GM21723 (cell line): Measurements from ENCODE around the gene POU4F3.
"Not testable (repeated sequence)": the region's sequence is repeated elsewhere in the genome, so short reads cannot be mapped to it uniquely, and the experiment has no call there.

Experiments
- ATAC-seq: cut with Tn5 transposase; IDR thresholded peaks from one replicate; pipeline ENCODE4 v1.9.1; 2021; ENCODE audit warnings: mild to moderate bottlenecking, moderate library complexity; ENCODE audit not compliant: unreplicated experiment

Gene POU4F3, protein sequence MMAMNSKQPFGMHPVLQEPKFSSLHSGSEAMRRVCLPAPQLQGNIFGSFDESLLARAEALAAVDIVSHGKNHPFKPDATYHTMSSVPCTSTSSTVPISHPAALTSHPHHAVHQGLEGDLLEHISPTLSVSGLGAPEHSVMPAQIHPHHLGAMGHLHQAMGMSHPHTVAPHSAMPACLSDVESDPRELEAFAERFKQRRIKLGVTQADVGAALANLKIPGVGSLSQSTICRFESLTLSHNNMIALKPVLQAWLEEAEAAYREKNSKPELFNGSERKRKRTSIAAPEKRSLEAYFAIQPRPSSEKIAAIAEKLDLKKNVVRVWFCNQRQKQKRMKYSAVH

DNA sequence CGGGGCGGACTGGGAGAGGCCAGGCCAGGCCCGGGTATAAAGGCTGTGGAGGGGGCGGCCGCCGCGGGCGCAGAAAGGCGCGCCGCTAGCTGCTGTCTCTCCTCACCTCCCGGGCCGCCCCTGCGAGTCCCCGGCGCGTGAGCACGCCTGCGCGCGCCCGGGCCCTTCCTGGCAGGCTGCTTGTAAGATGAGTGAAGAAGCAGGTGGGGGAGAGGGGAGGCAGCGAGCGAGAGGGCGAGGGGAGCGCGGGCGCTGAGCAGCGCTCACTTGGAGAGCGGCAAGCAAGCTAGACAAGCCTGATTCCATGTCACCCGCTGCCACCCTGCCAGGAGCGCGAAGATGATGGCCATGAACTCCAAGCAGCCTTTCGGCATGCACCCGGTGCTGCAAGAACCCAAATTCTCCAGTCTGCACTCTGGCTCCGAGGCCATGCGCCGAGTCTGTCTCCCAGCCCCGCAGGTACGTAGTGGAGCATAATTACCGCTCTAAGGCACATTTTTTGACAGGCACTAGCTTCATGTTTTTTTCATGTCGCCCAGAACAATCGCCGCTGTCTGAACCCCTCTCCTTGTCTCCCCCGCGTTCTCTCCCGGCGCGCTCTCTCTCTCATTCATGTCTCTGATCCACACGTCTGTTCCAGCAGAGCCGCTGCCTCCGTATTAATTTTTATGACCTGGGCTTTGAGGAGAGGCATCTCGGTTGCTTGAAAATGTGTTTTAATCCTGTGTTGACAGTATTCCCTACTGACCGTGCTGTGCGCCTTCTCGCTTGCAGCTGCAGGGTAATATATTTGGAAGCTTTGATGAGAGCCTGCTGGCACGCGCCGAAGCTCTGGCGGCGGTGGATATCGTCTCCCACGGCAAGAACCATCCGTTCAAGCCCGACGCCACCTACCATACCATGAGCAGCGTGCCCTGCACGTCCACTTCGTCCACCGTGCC, at the start of gene POU4F3:
Gene POU4F3, plus strand, starts transcription at position 66 of the 941 bp plus-strand sequence. Its CDS starts 274 bp downstream, at position 340.
- ATAC-seq: no peak

DNA sequence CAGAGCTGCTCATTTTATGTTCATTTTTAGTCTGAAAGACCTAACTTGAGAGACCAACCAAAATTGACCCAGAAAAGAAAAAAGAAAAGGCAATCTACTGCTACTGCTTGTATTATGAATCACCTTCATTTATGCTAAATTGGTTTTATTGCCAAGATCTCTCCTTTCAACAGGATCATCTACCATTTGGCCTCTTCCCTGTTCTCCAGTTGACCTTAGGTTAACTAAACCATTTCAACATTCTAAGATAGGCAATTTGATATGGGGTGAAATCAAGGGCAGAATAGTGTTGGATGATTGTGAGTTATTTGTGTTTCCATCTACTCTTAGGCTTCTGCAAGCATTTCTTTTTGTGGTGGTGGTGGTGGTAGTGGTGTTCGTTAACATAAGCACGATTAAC, 48.3 kb upstream of the POU4F3 start:
- no peak for ATAC-seq

DNA sequence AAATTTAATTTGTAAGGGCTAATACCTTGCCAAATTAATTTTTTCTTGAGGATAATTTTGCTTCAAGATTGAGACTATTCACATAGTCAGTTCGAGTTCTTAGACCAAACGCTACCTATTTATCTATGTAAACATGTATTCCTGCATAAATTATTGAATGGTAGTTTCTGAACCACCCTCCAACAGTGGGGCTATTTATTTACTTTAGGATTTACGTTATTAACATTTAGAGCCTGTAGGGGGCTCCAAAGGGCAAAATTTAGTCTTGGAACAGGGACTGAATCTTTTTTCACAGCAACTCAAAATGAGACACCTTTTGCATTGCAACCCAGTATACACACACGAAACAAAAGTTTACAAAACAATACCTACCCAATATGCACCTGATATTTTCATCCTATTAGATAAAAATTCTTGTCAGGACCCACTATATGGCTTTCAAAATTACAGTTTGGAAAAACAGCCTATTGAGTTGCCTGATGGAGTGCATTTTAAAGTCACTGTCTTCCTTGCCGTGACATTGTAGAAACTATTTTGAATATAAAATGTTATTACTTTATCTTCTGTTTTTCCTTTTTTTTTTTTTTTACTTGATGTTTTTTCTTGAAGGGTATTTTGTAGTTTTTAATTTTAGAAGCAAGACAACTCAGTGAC, 47.1 kb upstream of the POU4F3 start:
- peak; percentile 88 for ATAC-seq

DNA sequence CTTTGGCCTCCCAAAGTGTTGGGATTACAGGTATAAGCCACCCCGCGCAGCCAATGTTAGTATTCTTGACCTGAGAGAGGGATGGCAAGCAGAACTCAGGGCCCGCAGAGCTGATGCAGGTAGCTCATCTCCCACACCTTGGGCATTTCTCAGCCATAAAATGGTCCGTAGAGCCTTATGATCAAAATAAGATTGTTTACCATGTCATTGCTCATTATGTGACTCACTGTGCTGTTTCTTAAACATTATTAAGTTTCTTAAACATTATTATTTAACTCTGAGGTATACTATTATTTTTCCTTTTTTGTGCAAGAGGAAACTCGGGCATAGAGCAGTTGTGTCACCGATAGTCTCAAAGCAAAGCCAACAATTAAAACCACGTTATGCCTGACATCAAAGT, 42.4 kb upstream of the POU4F3 start:
- ATAC-seq: no peak

DNA sequence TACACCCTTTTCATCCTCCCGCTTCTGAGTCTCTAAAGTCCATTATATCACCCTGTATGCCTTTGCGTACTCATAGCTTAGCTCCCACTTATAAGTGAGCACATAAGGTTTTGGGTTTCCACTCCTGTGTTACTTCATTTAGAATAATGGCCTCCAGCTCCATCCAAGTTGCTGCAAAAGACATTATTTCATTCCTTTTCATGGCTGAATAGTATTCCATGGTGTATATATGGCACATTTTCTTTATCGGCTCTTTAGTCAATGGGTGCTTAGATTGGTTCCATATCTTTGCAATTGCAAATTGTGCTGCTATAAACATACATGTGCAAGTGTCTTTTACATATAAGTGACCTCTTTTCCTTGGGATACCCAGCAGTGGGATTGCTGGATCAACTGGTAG, 39.7 kb upstream of the POU4F3 start:
- not testable (repeated sequence) for ATAC-seq

DNA sequence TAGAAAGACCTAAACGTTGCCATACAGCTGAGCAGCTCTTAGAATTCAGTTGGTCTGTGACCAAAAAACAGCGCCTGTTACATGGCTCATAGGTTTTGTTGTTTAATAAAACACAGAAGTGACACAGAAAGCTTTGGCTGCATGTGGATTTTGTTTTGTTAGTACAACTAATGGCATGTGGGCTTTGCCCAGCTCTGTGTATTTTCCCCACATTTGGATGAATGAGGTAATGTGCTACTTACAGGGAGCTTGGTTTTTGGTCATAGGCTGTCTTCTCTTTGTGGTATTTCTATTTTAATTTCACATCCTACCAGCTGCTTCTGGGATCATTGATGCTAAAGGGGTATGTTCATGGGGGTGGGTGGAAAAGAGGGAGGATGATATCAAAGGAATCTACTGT, 37.0 kb upstream of the POU4F3 start:
- no peak for ATAC-seq

DNA sequence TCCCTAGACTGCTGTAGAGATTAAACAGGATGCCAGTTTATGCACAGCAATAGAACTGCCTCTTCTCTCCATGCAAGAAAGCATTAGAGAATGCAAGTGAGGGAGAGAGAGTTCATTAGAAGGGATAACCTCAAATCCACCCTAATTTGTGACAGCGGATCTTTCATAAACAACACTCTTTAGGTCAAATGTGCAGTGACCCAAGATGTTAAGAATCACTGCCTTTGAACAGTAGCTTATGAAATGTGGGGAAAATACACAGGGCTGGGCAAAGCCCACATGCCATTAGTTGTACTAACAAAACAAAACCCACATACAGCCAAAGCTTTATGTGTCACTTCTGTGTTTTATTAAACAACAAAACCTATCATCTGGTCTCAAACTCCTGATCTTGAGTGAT, 36.2 kb upstream of the POU4F3 start:
- ATAC-seq: no peak

DNA sequence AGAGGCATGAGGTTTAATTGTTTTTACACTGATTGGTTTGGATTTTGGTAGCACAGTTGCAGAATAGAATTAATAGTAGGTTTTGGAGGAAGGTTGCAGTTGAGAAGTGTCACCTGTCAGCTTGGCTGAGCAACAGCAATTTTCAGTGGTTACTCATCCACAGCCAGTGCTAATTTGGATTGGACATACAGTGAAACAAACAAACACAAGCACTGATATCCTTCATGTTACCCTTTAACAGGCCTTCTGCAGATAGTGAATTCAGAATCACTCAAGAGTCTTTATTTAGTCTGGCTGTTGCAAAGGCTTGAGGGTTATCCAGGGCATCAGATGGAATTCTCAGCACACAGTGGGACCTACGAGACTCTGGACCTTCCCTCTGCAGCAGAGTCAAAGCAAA, 31.8 kb upstream of the POU4F3 start:
- ATAC-seq: no peak

DNA sequence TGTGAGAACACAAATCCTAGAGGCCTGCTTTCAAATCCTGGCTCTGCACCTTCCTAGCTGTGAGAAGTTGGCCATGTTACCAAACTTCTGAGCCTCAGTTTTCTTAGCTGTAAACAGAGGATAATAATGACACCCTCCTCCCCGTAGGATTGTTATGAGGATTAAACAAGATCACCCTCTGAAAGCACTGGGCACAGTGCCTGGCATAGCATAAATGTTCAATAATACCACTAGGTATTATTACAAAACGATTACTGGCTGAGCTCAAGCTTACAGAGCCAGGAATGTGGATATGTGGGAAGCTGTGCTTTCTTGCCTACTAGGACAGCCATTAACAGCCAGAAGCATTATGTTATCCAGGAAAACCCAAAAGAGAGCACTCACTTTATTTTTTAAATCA, 30.8 kb upstream of the POU4F3 start:
- ATAC-seq: no peak

DNA sequence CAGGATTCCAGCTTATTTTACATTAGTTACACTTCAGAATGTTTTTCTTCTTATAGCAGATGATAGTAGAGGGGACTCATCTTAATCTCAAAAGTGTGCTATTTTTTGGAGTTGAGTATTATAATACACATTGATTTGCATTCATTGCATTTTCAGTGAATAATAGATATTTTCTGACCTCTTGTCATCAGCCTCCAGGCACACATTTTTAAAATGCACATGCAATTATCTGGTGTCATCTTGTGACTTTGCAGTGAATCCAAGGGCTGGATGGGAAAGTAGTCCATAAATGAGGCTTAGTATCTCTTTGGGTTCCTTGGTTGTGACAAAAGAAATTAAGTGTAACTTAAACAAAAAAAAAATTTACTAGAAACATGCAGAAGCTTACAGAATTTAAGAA, 28.1 kb upstream of the POU4F3 start:
- ATAC-seq: no peak

DNA sequence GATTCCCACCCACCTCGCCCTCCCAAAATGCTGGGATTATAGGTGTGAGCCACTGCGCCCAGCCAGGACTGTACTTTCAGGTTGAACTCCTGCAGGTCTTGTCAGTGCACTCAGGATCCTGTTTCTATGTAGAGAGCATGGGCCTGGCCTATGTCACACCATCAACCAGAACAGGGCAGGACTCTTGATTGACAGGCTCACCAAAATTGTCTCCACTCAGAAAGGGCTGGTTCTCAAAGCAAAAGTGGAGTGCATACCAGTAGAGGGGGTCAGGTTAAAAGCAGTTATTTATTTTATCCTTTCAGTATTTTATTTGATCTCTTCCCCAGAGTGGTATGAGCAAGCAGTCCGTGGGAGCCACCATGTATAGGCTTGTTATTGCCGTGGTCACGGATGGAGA, 27.4 kb upstream of the POU4F3 start:
- ATAC-seq: no peak

DNA sequence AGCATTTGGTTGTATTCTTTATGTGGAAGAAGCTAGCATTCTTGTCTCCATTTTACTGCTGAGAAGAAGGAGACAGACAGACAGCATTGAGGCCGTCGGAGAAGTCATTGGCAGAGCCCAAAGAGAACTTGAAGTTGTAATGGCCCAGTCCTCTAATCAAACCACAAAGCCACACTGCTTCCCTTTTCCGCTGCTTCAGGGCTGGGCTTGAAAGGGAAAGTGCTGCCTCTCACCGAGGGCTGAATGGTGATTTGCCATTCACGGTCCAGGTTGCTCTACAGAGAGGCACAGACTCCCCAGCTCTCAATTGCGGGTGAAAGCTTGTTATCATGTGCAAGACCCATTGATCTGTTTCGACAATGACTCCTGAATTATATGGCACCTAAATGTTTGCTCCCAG, 25.6 kb upstream of the POU4F3 start:
- no peak for ATAC-seq

DNA sequence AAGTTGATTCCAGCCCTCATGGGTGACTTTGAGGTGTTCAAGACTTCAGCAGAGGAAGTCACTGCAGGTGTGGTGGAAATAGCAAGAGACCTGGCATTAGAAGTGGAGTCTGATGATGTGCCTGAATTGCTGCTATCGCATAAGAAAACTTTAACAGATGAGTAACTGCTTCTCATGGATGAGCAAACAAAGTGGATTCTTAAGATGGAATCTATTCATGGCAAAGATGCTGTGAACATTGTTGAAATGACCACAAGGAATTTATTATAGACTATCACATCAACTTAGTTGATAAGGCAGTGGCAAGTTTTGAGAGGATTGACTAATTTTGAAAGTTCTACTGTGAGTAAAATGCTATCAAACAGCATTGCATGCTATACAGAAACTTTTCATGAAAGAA, 17.1 kb upstream of the POU4F3 start:
- no peak for ATAC-seq

DNA sequence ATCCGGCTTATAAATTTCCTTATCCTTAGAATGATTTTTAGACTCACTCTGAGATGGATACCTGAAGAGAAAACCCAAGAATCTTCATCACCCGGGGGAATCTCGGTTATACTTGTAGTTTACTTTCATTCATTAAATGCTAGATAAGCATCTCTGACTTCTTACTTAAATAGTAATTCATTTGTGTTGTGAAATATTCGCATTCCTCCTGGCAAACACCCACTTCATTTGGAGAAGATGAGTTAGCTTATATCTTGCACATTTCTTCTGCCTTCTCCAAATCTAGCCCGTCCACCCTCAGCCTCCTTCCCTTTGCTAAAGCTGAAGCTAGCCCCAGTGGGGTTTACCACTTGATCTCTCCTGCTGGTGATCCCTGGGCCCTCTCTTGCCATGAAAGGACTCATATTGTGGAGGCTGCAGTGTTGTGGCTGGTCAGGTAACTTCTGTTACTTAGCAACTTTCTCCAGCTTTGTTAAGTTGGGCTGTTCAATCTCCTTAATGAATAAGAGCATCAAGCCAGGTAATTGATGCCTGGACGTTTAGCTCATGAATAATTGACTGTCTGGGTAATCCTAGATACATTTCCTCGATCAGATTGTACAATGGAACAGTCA, 11.3 kb upstream of the POU4F3 start:
- no peak for ATAC-seq

DNA sequence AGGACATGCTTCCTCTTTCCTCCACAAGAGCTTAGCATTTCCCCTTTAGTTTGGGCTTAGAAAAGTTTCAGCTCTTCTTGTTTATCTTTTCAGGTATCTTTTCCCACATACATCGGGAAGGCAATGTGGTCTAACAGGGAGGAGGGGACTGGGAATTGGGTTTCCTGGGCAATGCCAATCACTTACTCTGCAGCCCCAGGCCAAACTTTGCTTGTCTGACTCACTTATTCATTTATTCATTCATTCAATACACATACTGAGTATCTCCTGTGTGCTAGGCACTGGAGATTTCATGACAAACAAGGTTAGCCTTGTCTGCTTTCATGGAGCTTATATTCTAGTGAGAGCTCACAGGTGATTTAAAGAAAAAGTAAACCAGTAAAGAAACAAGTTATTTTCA, 10.7 kb upstream of the POU4F3 start:
- no peak for ATAC-seq

DNA sequence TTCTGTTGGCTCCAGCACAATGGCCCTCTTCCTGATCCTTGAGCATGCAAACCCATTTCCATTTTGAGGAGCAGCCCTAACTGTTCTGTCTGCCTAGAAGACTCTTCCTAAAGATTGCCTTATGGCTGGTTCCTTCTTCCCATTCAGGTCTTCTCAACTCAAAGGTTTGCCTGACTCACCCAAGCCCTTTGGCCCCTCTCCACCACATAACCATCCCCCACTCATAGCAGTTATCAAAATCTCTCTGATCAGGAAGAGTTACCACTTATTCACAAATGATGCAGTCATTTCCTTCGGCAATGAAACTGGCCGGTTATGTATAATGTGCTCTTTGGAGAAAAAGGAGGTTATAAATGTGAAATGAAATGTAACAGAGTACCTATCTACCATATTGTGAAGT, 8.9 kb upstream of the POU4F3 start:
- no peak for ATAC-seq

DNA sequence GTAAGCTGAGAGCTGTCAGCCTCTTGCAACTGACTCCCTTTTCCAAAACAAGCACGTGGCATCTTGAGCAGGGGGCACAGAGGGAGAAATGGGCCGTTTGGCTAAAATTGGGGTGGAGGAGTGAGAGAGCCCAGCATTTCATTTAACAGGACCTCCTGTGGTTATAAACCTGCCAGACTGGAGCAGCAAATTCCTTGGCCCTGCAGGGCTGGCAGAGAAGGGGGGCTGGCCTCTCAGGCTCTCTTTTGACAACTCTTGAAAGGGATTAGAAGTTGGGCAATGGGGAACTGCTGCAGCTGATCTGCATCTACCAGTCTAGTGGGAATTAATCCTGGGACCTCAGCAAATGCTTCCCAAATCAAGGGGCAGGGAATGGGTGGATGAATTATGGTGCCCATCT, 7.2 kb upstream of the POU4F3 start:
- ATAC-seq: no peak

DNA sequence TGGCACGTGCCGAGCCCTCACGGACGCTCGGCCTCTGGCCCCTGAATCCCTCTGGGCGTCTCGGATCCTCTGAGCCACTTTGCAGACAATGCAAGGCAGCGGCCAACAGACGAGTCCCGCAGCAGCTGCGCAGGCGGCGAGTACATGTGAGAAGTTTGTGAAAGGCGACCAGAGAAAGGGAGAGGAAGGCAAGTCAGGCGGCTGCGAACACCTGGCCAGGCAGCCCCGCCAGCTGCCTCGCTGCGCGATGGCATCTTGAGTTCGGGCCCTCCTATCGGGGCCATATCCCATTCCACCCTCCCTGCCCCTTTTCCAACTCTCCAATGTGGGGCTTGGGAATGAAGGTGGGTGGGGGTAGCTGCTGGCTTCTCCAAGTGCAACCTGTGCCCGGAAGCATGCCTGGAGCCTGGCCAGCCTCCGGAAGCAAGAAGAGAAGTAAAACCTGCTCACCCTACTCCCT, 4.5 kb upstream of the POU4F3 start:
- no peak for ATAC-seq

DNA sequence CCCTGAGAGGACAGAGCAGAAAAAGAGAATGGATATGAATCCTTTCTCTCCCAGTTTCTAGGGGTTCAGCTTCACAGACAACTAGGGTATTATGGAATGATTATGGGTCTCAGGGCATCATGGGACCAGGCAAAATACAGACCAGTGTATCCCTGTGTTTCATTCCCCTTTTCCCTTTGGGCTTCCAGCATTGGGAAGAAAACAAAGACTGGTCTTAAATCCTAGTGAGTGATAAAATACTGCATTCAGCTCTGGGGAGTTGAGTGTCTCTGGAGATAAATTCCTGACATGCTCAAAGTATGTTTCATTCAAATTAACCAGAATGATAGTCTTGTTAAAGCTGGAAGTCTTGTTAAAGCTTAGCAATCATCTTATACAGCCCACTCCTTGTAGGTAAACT, 2.4 kb upstream of the POU4F3 start:
- ATAC-seq: no peak

DNA sequence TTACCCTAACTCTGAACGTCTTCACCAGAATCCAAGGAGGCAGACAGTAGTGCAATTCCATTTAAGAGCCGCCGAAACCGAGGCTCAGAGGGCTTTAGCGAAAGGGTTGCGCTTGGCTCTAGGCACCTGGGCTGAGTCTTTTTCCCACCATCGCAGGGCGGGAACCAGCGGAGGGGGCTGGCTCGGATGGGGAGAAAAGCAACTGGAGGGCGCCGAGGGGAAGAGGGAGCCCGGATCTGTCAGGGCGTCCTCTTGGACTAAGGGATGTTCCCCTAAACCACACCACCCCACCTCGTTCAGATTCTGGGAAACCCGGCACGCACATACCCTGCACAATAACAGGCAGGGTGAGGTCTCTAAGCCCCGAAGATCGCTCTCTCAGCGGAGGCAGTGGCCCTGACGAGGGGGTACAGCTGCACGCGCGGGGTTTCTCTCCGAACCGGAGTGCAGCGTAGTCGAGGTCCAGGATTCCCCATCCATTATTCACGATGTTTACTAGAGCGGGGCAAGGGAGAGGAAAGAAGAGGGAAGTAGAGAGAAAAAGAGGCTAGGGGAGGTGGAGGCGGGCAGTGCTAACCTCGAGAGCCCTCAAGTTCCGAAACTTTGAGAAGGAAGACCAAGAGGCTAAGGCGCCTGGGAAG, 1.3 kb upstream of the POU4F3 start:
- ATAC-seq: no peak

DNA sequence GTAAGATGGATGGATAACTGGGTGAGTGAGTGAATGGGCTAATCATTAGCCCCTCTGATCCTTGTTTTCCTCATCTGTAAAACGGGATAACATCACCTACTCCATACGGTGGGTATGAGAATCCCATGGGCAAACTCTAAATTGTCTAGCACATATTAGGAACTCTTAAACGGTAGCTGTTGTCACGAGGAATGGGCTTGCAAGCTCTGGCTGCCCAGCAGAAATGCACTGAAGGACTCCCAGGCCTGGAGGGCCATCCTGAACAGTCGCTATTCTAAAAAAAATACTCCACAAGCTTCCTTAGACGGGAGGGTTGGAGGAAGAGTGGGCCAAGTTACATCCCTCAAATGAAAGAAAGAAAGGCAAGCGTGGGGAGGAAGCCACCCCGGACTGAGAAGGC, 711 bp upstream of the POU4F3 start:
- ATAC-seq: no peak
